ENCODE results near the gene MCTP2.

- TF ChIP-seq, protein P1, sequence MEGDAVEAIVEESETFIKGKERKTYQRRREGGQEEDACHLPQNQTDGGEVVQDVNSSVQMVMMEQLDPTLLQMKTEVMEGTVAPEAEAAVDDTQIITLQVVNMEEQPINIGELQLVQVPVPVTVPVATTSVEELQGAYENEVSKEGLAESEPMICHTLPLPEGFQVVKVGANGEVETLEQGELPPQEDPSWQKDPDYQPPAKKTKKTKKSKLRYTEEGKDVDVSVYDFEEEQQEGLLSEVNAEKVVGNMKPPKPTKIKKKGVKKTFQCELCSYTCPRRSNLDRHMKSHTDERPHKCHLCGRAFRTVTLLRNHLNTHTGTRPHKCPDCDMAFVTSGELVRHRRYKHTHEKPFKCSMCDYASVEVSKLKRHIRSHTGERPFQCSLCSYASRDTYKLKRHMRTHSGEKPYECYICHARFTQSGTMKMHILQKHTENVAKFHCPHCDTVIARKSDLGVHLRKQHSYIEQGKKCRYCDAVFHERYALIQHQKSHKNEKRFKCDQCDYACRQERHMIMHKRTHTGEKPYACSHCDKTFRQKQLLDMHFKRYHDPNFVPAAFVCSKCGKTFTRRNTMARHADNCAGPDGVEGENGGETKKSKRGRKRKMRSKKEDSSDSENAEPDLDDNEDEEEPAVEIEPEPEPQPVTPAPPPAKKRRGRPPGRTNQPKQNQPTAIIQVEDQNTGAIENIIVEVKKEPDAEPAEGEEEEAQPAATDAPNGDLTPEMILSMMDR (IDR thresholded peaks at IDR 0.05; ENCODE audit: poor library complexity), result no peak
- no peak for TF ChIP-seq EZH2phosphoT487 (IDR thresholded peaks at IDR 0.05; ENCODE audit: low read depth, severe bottlenecking, unreplicated experiment)
- no peak for TF ChIP-seq EZH2 (IDR thresholded peaks at IDR 0.05; ENCODE audit: borderline replicate concordance)
These were observed 20.9 kb downstream of the MCTP2 start for GRCh38 chr15:94252223-94252766.
